PC-9 (cell line): Measurements from ENCODE around the gene TROAP. TPM values are rescaled to one million over a fixed set of nuclear protein-coding genes. Genes with fewer than 3 reads are reported as not detected.

Experiments
- BruUV-seq: library from RNA; stranded (reverse); fragments of 400-500 nt; replicated peaks from 2 replicates; lab custom pipeline; 2021; lab: Mats Ljungman, UMichigan
- CTCF ChIA-PET: fragments of 300-600 bp; sonication (Branson Sonifier 250); formaldehyde crosslinking; loops from one replicate; lab custom pipeline; 2022; ENCODE audit warnings: antibody characterized with exemption; lab: Charles Lee
- POLR2A ChIA-PET: fragments of 300-600 bp; sonication (Branson Sonifier 250); formaldehyde crosslinking; loops from one replicate; lab custom pipeline; 2022; ENCODE audit warnings: antibody characterized with exemption; ENCODE audit not compliant: unreplicated experiment; lab: Charles Lee
- DNase-seq, 2 experiments: peaks; one replicate each; pipeline versions ENCODE4 v3.0.0 to v3.0.0-alpha.2; 2015 to 2022; ENCODE audit warnings: mixed read lengths in 1 of 2
- H2AFZ ChIP-seq: fragments of 200-600 bp; sonication (generic); 2 replicates; pipeline ENCODE4 v1.8.1; 2017; ENCODE audit warnings: antibody characterized with exemption
- H3F3A ChIP-seq: fragments of 200-600 bp; sonication (generic); 2 replicates; pipeline ENCODE4 v1.8.1; 2017; ENCODE audit warnings: antibody characterized with exemption, mild to moderate bottlenecking, low read depth; ENCODE audit not compliant: insufficient read depth
- H3K27ac ChIP-seq: fragments of 200-600 bp; sonication (generic); 2 replicates; pipeline ENCODE4 v1.6.1; 2016; ENCODE audit warnings: mixed run types
- H3K27me3 ChIP-seq: fragments of 200-600 bp; sonication (generic); 2 replicates; pipeline ENCODE4 v1.6.1; 2016; ENCODE audit warnings: low read depth, mixed run types; ENCODE audit not compliant: insufficient read depth
- H3K36me3 ChIP-seq: fragments of 200-600 bp; sonication (generic); 2 replicates; pipeline ENCODE4 v1.6.1; 2016; ENCODE audit warnings: low read depth, mixed run types
- H3K4me1 ChIP-seq: fragments of 200-600 bp; sonication (generic); replicated peaks from 2 replicates; pipeline ENCODE4 v1.6.1; 2016; ENCODE audit warnings: mixed run types; ENCODE audit not compliant: insufficient read depth
- H3K4me2 ChIP-seq: fragments of 200-600 bp; sonication (generic); 2 replicates; pipeline ENCODE4 v1.6.1; 2017; ENCODE audit warnings: mixed run types
- H3K4me3 ChIP-seq: fragments of 200-600 bp; sonication (generic); 2 replicates; pipeline ENCODE4 v1.6.1; 2016; ENCODE audit warnings: mixed run types
- H3K79me2 ChIP-seq: fragments of 200-600 bp; sonication (generic); 2 replicates; pipeline ENCODE4 v1.6.1; 2017; ENCODE audit warnings: low read depth, mixed run types
- H3K9me2 ChIP-seq: fragments of 200-600 bp; sonication (generic); 2 replicates; pipeline ENCODE4 v1.8.1; 2017; ENCODE audit warnings: mild to moderate bottlenecking; ENCODE audit not compliant: insufficient read depth
- H3K9me3 ChIP-seq: fragments of 200-600 bp; sonication (generic); 2 replicates; pipeline ENCODE4 v1.8.1; 2016; ENCODE audit warnings: low read depth; ENCODE audit not compliant: insufficient read depth
- H4K20me1 ChIP-seq: fragments of 200-600 bp; sonication (generic); 2 replicates; pipeline ENCODE4 v1.8.1; 2017; ENCODE audit not compliant: insufficient read depth
- CTCF ChIP-seq: fragments of 200-600 bp; sonication (generic); conservative IDR thresholded peaks from 2 replicates; pipeline ENCODE4 v1.6.1; 2017; ENCODE audit warnings: mixed run types, antibody characterized with exemption, mild to moderate bottlenecking, moderate library complexity
- EZH2 ChIP-seq: fragments of 200-600 bp; sonication (generic); IDR thresholded peaks from 2 replicates; pipeline ENCODE4 v1.8.0; 2017; ENCODE audit warnings: antibody characterized with exemption, low read depth
- intact Hi-C: fragments of 100-400 bp; cut with micrococcal nuclease; formaldehyde crosslinking; loops from one replicate; pipeline ENCODE4 v1.10.0; 2022; ENCODE audit not compliant: unreplicated experiment
- total RNA-seq: library from RNA; stranded (reverse); gene quantifications from 2 replicates; pipeline ENCODE4 v1.2.3, GENCODE V29; 2021

TROAP gene
- total RNA-seq, 1 experiment from 2014 or later: 79.9 TPM

DNA sequence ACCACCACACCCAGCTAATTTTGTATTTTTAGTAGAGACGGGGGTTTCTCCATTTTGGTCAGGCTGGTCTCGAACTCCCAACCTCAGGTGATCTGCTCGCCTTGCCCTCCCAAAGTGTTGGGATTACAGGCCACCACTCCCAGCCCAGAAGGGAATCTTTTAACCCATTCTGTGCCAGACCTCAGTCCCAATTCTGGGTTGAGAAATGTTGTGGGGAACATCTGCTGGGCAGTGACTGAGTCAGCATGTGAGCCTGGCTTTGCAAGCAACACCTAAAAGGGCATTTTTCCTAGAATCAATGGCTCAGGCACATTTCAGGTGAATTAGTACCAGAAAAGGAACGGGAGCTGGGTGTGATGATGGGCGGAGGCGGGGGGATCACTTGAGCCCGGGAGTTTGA, 36.6 kb downstream of the TROAP start:
- Histone ChIP-seq H3K36me3 (no peaks in the 10 kb centered on the region), H4K20me1 (no peaks in the 10 kb centered on the region), H3K9me2 (no peaks in the 10 kb centered on the region), H3K79me2 (no peaks in the 10 kb centered on the region), H3K4me1 (peaks cover 2% of the 10 kb centered on the region), H3K27ac (no peak overlapping the region), H3K9me3 (no peaks in the 10 kb centered on the region), H3F3A (peaks cover 3% of the 10 kb centered on the region; the same call in 1 of the 2 replicates), H3K4me3 (no peak overlapping the region), H2AFZ (no peak overlapping the region), H3K27me3 (no peaks in the 10 kb centered on the region), H3K4me2 (no peak overlapping the region)
- intact Hi-C loops: loop anchor here (10.0 kb wide), 1 partner anchor 345 kb away; the partner anchor contains the start of gene FMNL3
- ChIA-PET CTCF (interaction anchor here (3.0 to 3.1 kb wide), 2 partner anchors 154 to 220 kb away, joined by 29 to 51 read pairs; no protein-coding TSS in a partner anchor), POLR2A (no interaction called here)
- DNase-seq: no peak
- TF ChIP-seq CTCF: no peak
- no peak for TF ChIP-seq EZH2
- no TSS peak for BruUV-seq

GRCh38 chr12:49362077-49362476, 39.0 kb downstream of the TROAP start:
- peaks cover 18% of the 10 kb centered on the region for H3K4me1 ChIP-seq
- H4K20me1 ChIP-seq: no peaks in the 10 kb centered on the region
- H3K27me3 ChIP-seq: no peaks in the 10 kb centered on the region
- TF ChIP-seq EZH2 (no peak), CTCF (no peak)
- intact Hi-C loops: loop anchor here (10.0 kb wide), 1 partner anchor 343 kb away; the partner anchor contains the start of gene FMNL3
- H2AFZ ChIP-seq: no peak overlapping the region
- H3K9me2 ChIP-seq: no peaks in the 10 kb centered on the region
- H3K4me3 ChIP-seq: no peak overlapping the region
- CTCF ChIA-PET: no interaction called here
- no peak for DNase-seq
- BruUV-seq: no TSS peak
- H3K27ac ChIP-seq: no peak overlapping the region
- no peaks in the 10 kb centered on the region for H3K36me3 ChIP-seq
- peaks cover 19% of the 10 kb centered on the region; the same call in 1 of the 2 replicates for H3F3A ChIP-seq
- POLR2A ChIA-PET: no interaction called here
- H3K4me2 ChIP-seq: no peak overlapping the region
- no peaks in the 10 kb centered on the region for H3K79me2 ChIP-seq
- H3K9me3 ChIP-seq: no peaks in the 10 kb centered on the region

GRCh38 chr12:49364989-49365388, 41.9 kb downstream of the TROAP start:
- Histone ChIP-seq H4K20me1 (no peaks in the 10 kb centered on the region), H3K9me2 (no peaks in the 10 kb centered on the region), H3K4me3 (no peak overlapping the region), H3K27ac (no peak overlapping the region), H3F3A (peaks cover 26% of the 10 kb centered on the region), H3K4me2 (peak overlapping the region; percentile 98; the same call in 1 of the 2 replicates), H3K4me1 (peaks cover 35% of the 10 kb centered on the region), H3K79me2 (peaks cover 25% of the 10 kb centered on the region), H3K27me3 (no peaks in the 10 kb centered on the region), H3K36me3 (no peaks in the 10 kb centered on the region), H3K9me3 (no peaks in the 10 kb centered on the region), H2AFZ (no peak overlapping the region)
- intact Hi-C loops: loop anchor here (5.0 to 10.0 kb wide), 2 partner anchors 202 to 340 kb away; partner anchors contain the start of genes FMNL3 and MCRS1
- TF ChIP-seq EZH2 (no peak), CTCF (no peak)
- CTCF ChIA-PET: no interaction called here
- DNase-seq: no peak
- no TSS peak for BruUV-seq
- POLR2A ChIA-PET: interaction anchor here (0.7 kb wide), 1 partner anchor 39 kb away, joined by 5 read pairs; no protein-coding TSS in a partner anchor
